Mesenchymal stem cell (in vitro differentiated cells and primary cell): ENCODE results near the gene CFAP410.

Source experiments
- DNase-seq: peaks from one replicate; pipeline ENCODE4 v3.0.0-alpha.2; 2013
- H2AFZ ChIP-seq: one replicate; pipeline ENCODE4 v1.6.1; 2013; ENCODE audit warnings: low read depth, mild to moderate bottlenecking, control low read depth, inconsistent platforms, low read length, moderate library complexity
- H2AK5ac ChIP-seq: 2 replicates; pipeline ENCODE4 v1.6.1; 2013; ENCODE audit warnings: low read length, moderate library complexity, mild to moderate bottlenecking, inconsistent platforms; ENCODE audit not compliant: severe bottlenecking
- H2BK120ac ChIP-seq: one replicate; pipeline ENCODE4 v1.6.1; 2013; ENCODE audit warnings: low read depth, mild to moderate bottlenecking, inconsistent platforms, low read length, moderate library complexity
- H2BK12ac ChIP-seq, 2 experiments: one replicate each; pipeline ENCODE4 v1.6.1; 2013; ENCODE audit warnings: inconsistent platforms in 2 of 2, low read length in 2 of 2, mild to moderate bottlenecking in 2 of 2, moderate library complexity in 2 of 2, control low read depth in 1 of 2
- H2BK15ac ChIP-seq: one replicate; pipeline ENCODE4 v1.6.1; 2013; ENCODE audit warnings: mild to moderate bottlenecking, low read depth, inconsistent platforms; ENCODE audit not compliant: poor library complexity, severe bottlenecking
- H2BK5ac ChIP-seq: 2 replicates; pipeline ENCODE4 v1.6.1; 2013; ENCODE audit warnings: low read depth, mild to moderate bottlenecking, low read length, control low read depth, inconsistent platforms; ENCODE audit not compliant: poor library complexity, severe bottlenecking
- H3K14ac ChIP-seq, 2 experiments: one replicate each; pipeline ENCODE4 v1.6.1; 2013; ENCODE audit warnings: inconsistent platforms in 2 of 2, low read length in 2 of 2, control low read depth in 1 of 2, mild to moderate bottlenecking in 1 of 2, moderate library complexity in 1 of 2
- H3K18ac ChIP-seq, 2 experiments: one replicate each; pipeline ENCODE4 v1.6.1; 2013; ENCODE audit warnings: inconsistent platforms in 2 of 2, low read length in 2 of 2, control low read depth in 1 of 2, low read depth in 1 of 2, mild to moderate bottlenecking in 1 of 2
- H3K23ac ChIP-seq, 2 experiments: one replicate each; pipeline ENCODE4 v1.6.1; 2013; ENCODE audit warnings: inconsistent platforms in 2 of 2, low read length in 2 of 2, mild to moderate bottlenecking in 2 of 2, moderate library complexity in 2 of 2, control low read depth in 1 of 2
- H3K27ac ChIP-seq: 2 replicates; pipeline ENCODE4 v1.5.1; 2013; ENCODE audit warnings: mild to moderate bottlenecking, moderate library complexity, low read length, control low read depth, inconsistent platforms; ENCODE audit not compliant: poor library complexity, severe bottlenecking
- H3K27me3 ChIP-seq, 2 experiments: 2 replicates each; pipeline versions ENCODE4 v1.6.1 to v1.7.0; 2013; ENCODE audit warnings: low read length in 2 of 2, mild to moderate bottlenecking in 2 of 2, moderate library complexity in 2 of 2, control low read depth in 1 of 2, inconsistent platforms in 1 of 2; ENCODE audit not compliant: control insufficient read depth in 1 of 2, insufficient read depth in 1 of 2
- H3K36me3 ChIP-seq, 2 experiments: 2 replicates each; pipeline versions ENCODE4 v1.6.1 to v1.7.0; 2013; ENCODE audit warnings: low read length in 2 of 2, control low read depth in 1 of 2, inconsistent platforms in 1 of 2, low read depth in 1 of 2, mild to moderate bottlenecking in 1 of 2; ENCODE audit not compliant: insufficient read depth in 2 of 2, control insufficient read depth in 1 of 2
- H3K4ac ChIP-seq, 2 experiments: one replicate each; pipeline ENCODE4 v1.6.1; 2013; ENCODE audit warnings: inconsistent platforms in 2 of 2, low read length in 2 of 2, mild to moderate bottlenecking in 2 of 2, moderate library complexity in 2 of 2, control low read depth in 1 of 2, low read depth in 1 of 2
- H3K4me1 ChIP-seq: 2 replicates; pipeline ENCODE4 v1.6.1; 2013; ENCODE audit warnings: low read depth, low read length, control low read depth; ENCODE audit not compliant: control insufficient read depth, insufficient read depth
- H3K4me2 ChIP-seq: 2 replicates; pipeline ENCODE4 v1.6.1; 2013; ENCODE audit warnings: low read length, mild to moderate bottlenecking, inconsistent platforms; ENCODE audit not compliant: poor library complexity, severe bottlenecking
- H3K4me3 ChIP-seq, 2 experiments: 2 replicates each; pipeline versions ENCODE4 v1.5.1 to v1.7.0; 2013; ENCODE audit warnings: low read length in 2 of 2, mild to moderate bottlenecking in 2 of 2, control low read depth in 1 of 2, low read depth in 1 of 2; ENCODE audit not compliant: insufficient read depth in 1 of 2
- H3K79me1 ChIP-seq: replicated peaks from 2 replicates; pipeline ENCODE4 v1.6.1; 2013; ENCODE audit warnings: mild to moderate bottlenecking, control low read depth, low read length, inconsistent platforms; ENCODE audit not compliant: poor library complexity, severe bottlenecking
- H3K9ac ChIP-seq: 2 replicates; pipeline ENCODE4 v1.7.0; 2013; ENCODE audit warnings: mild to moderate bottlenecking, low read length, moderate library complexity
- H3K9me3 ChIP-seq: 2 replicates; pipeline ENCODE4 v1.7.0; 2013; ENCODE audit warnings: mild to moderate bottlenecking, low read length; ENCODE audit not compliant: control insufficient read depth
- H4K8ac ChIP-seq: one replicate; pipeline ENCODE4 v1.6.1; 2013; ENCODE audit warnings: inconsistent platforms, mild to moderate bottlenecking, low read length, moderate library complexity
- H4K91ac ChIP-seq: one replicate; pipeline ENCODE4 v1.6.1; 2013; ENCODE audit warnings: mild to moderate bottlenecking, low read length, inconsistent platforms
- WGBS: methylation state at CpG from one replicate; pipeline ENCODE4 v1.1.7; 2013; ENCODE audit warnings: mixed read lengths; 5-methylcytosine and 5-hydroxymethylcytosine counted together

Gene CFAP410

GRCh38 chr21:44289381-44290010 lies 49.7 kb downstream of the CFAP410 start:
- Histone ChIP-seq H3K18ac (no peak overlapping the region), H3K9me3 (no peaks in the 10 kb centered on the region), H2BK120ac (no peak overlapping the region), H3K23ac (no peak overlapping the region), H3K14ac (no peak overlapping the region), H3K9ac (no peak overlapping the region), H2AK5ac (no peak overlapping the region), H3K27me3 (peaks cover 64 to 65% of the 10 kb centered on the region in 2 experiments), H2BK15ac (no peak overlapping the region), H4K8ac (no peak overlapping the region), H3K4me1 (peaks cover 16% of the 10 kb centered on the region), H3K4me3 (no peak overlapping the region), H2BK12ac (no peak overlapping the region), H3K36me3 (no peaks in the 10 kb centered on the region), H2AFZ (no peak overlapping the region), H3K4me2 (no peak overlapping the region), H3K79me1 (no peaks in the 10 kb centered on the region), H4K91ac (no peak overlapping the region), H3K27ac (no peak overlapping the region), H3K4ac (no peak overlapping the region), H2BK5ac (no peak overlapping the region)
- DNase-seq: no peak
- 84% methylated on average over 24 of the region's 24 CpGs for WGBS

GRCh38 chr21:44288251-44289110 lies 50.7 kb downstream of the CFAP410 start:
- Histone ChIP-seq H2BK5ac (no peak overlapping the region), H4K8ac (no peak overlapping the region), H2AK5ac (no peak overlapping the region), H3K27me3 (peaks cover 72 to 73% of the 10 kb centered on the region in 2 experiments), H3K9ac (no peak overlapping the region), H3K4ac (no peak overlapping the region), H3K36me3 (no peaks in the 10 kb centered on the region), H3K4me1 (peaks cover 10% of the 10 kb centered on the region), H3K23ac (no peak overlapping the region), H3K27ac (no peak overlapping the region), H2BK12ac (no peak overlapping the region), H2BK15ac (no peak overlapping the region), H3K4me2 (no peak overlapping the region), H3K79me1 (no peaks in the 10 kb centered on the region), H3K9me3 (no peaks in the 10 kb centered on the region), H3K18ac (no peak overlapping the region), H2BK120ac (no peak overlapping the region), H4K91ac (no peak overlapping the region), H2AFZ (no peak overlapping the region), H3K14ac (no peak overlapping the region), H3K4me3 (no peak overlapping the region)
- DNase-seq: no peak
- WGBS: 84% methylated on average over 23 of the region's 23 CpGs

GRCh38 chr21:44286716-44287632 lies 52.2 kb downstream of the CFAP410 start:
- H4K91ac ChIP-seq: no peak overlapping the region

More at GRCh38 chr21:44286716-44287632, 52.2 kb downstream of the CFAP410 start:
- Histone ChIP-seq H2BK5ac (no peak overlapping the region), H3K27me3 (peaks cover 67 to 68% of the 10 kb centered on the region in 2 experiments), H3K4ac (no peak overlapping the region), H2AFZ (no peak overlapping the region), H3K9me3 (no peaks in the 10 kb centered on the region), H2BK12ac (no peak overlapping the region), H2AK5ac (no peak overlapping the region), H3K27ac (no peak overlapping the region), H3K4me3 (no peak overlapping the region), H4K8ac (no peak overlapping the region), H3K9ac (no peak overlapping the region), H3K79me1 (no peaks in the 10 kb centered on the region), H2BK120ac (no peak overlapping the region), H3K4me1 (peaks cover 10% of the 10 kb centered on the region), H3K36me3 (no peaks in the 10 kb centered on the region), H3K14ac (no peak overlapping the region), H3K4me2 (no peak overlapping the region), H3K23ac (no peak overlapping the region), H3K18ac (no peak overlapping the region), H2BK15ac (no peak overlapping the region)
- no peak for DNase-seq
- WGBS: 79% methylated on average over 31 of the region's 31 CpGs
